Peyer's patch (tissue), 4 donors: ENCODE data around the gene TYW3. TPM values are rescaled to one million over a fixed set of nuclear protein-coding genes. Genes with fewer than 3 reads are reported as not detected.

Experiments used
- DNase-seq, 3 donors: peaks; one replicate each; pipeline ENCODE4 v3.0.0-alpha.2; 2017 to 2019
- H3K27ac ChIP-seq, 4 donors: fragments of 200-600 bp; sonication (generic); one replicate each; pipeline ENCODE4 v1.5.1; 2016 to 2019
- H3K27me3 ChIP-seq, 2 donors: fragments of 200-600 bp; sonication (generic); one replicate each; pipeline ENCODE4 v1.5.1; 2019
- H3K36me3 ChIP-seq, 3 donors: fragments of 200-600 bp; sonication (generic); one replicate each; pipeline ENCODE4 v1.5.1; 2016 to 2019
- H3K4me1 ChIP-seq, 4 donors: fragments of 200-600 bp; sonication (generic); one replicate each; pipeline ENCODE4 v1.5.1; 2016 to 2019
- H3K4me3 ChIP-seq, 4 donors: fragments of 200-600 bp; sonication (generic); 1 replicate in 3 of 4; 2 replicates in 1 of 4; pipeline ENCODE4 v1.5.1; 2016 to 2019; ENCODE audit warnings: mild to moderate bottlenecking in 1 of 4
- H3K9me3 ChIP-seq, 4 donors: fragments of 200-600 bp; sonication (generic); one replicate each; pipeline ENCODE4 v1.5.1; 2016 to 2019; ENCODE audit warnings: mild to moderate bottlenecking in 1 of 4
- POLR2A ChIP-seq, 2 donors: fragments of 450-650 bp; IDR thresholded peaks; one replicate each; pipeline ENCODE4 v1.5.1; 2017; ENCODE audit warnings: antibody characterized with exemption in 2 of 2, mild to moderate bottlenecking in 2 of 2, moderate library complexity in 2 of 2
- total RNA-seq, 4 donors: library from RNA; depleted of rRNA; stranded (reverse); fragments of >200 nt; gene quantifications; one replicate each; pipeline ENCODE4 v1.1.0, GENCODE V29; 2016
- TF ChIP-seq, protein P1 (sequence below), 6 experiments: fragments of 450-650 bp in 4 of 6; fragments of 200-600 bp in 2 of 6; sonication (generic) in 1 of 6; IDR thresholded peaks; one replicate each; pipeline ENCODE4 v1.5.1; 2017 to 2019; ENCODE audit warnings: antibody characterized with exemption in 6 of 6, mild to moderate bottlenecking in 3 of 6, moderate library complexity in 1 of 6

TYW3 gene
- total RNA-seq, 4 donors from 2014 or later, result 2.7 to 12.4 (median 4.9) TPM

GRCh38 chr1:74811436-74812179, 78.7 kb downstream of the TYW3 start:
- Histone ChIP-seq H3K36me3 (no peaks in the 10 kb centered on the region), H3K27ac (no peak overlapping the region), H3K4me3 (no peak overlapping the region), H3K9me3 (no peaks in the 10 kb centered on the region), H3K27me3 (no peaks in the 10 kb centered on the region), H3K4me1 (no peaks in the 10 kb centered on the region)
- DNase-seq, result no peak
- TF ChIP-seq POLR2A (IDR thresholded peaks at IDR 0.05), result no peak
- TF ChIP-seq, protein P1, sequence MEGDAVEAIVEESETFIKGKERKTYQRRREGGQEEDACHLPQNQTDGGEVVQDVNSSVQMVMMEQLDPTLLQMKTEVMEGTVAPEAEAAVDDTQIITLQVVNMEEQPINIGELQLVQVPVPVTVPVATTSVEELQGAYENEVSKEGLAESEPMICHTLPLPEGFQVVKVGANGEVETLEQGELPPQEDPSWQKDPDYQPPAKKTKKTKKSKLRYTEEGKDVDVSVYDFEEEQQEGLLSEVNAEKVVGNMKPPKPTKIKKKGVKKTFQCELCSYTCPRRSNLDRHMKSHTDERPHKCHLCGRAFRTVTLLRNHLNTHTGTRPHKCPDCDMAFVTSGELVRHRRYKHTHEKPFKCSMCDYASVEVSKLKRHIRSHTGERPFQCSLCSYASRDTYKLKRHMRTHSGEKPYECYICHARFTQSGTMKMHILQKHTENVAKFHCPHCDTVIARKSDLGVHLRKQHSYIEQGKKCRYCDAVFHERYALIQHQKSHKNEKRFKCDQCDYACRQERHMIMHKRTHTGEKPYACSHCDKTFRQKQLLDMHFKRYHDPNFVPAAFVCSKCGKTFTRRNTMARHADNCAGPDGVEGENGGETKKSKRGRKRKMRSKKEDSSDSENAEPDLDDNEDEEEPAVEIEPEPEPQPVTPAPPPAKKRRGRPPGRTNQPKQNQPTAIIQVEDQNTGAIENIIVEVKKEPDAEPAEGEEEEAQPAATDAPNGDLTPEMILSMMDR (IDR thresholded peaks at IDR 0.05), result no peak

DNA sequence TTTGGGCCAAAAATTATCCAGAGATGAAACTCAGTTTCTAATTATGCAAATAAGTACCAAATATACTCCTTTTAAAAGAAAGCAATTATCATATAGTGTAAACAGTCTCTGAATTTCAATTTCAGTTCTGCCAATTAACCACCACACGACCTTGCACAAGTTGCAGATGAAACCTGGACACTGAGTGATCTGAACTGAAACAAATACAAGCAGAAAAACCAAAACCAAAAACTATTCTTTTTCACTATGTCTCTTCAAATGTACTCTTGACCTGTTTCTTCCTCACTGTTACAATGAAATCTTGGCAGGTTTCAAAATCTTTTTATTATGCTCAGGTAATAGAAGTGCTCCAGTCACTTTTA, 79.2 kb downstream of the TYW3 start:
- no peaks in the 10 kb centered on the region for H3K9me3 ChIP-seq
- no peaks in the 10 kb centered on the region for H3K27me3 ChIP-seq
- H3K4me1 ChIP-seq, result no peaks in the 10 kb centered on the region
- no peak overlapping the region for H3K4me3 ChIP-seq
- H3K27ac ChIP-seq, result no peak overlapping the region
- H3K36me3 ChIP-seq, result no peaks in the 10 kb centered on the region
- DNase-seq, result no peak
- no peak for TF ChIP-seq POLR2A (IDR thresholded peaks at IDR 0.05)
- TF ChIP-seq, protein P1 (IDR thresholded peaks at IDR 0.05), result no peak

Other genes with a start within 250 kb of the TYW3 start
- not detected for gene LRRC53, start 220.5 kb upstream of the TYW3 start, total RNA-seq
- gene ERICH3, start 59.4 kb upstream of the TYW3 start, total RNA-seq, result 1 to 10 TPM in 1 of 4 donors, under 1 TPM in 1, not detected in 2; 0.13 to 2.5 TPM
- 10 to 100 TPM; 28.9 to 86.5 (median 47.3) TPM for gene CRYZ, start 102 bp upstream of the TYW3 start, total RNA-seq